GM18519 (cell line): Measurements from ENCODE around the gene FBF1.
A peak's percentile ranks its signal among the peaks of the same experiment; 100 is the strongest.

Experiments used
- ATAC-seq: cut with Tn5 transposase; IDR thresholded peaks from one replicate; pipeline ENCODE4 v1.9.1; 2021; ENCODE audit warnings: mild to moderate bottlenecking, moderate library complexity; ENCODE audit not compliant: unreplicated experiment, low FRiP score

The FBF1 gene

DNA sequence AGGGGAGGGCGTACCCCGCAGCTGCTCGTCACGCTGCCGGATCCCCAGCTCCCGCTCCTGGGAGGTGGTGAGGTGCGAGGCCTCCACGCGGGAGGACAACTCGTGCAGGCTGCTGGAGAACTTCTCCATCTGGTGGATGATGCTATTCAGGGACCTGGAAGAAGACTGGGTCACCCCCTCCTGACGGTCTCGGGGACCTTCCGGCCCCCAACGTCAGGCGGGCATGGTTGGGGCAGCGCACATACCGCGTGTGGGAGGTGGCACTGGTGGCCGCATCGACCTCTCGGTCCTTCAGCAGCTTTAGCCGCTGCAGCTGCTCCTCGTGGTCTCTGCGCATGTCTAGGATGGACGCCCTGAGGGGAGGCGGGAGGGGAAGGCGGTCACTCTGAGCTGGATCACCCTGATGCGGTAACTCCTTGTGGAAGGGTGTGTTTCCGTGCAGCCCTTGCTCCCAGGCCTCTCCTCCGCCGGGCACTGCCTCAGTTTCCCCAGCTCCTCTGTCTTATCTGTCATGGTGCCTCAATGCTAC is 22.9 kb downstream of the FBF1 start:
- no peak for ATAC-seq

DNA sequence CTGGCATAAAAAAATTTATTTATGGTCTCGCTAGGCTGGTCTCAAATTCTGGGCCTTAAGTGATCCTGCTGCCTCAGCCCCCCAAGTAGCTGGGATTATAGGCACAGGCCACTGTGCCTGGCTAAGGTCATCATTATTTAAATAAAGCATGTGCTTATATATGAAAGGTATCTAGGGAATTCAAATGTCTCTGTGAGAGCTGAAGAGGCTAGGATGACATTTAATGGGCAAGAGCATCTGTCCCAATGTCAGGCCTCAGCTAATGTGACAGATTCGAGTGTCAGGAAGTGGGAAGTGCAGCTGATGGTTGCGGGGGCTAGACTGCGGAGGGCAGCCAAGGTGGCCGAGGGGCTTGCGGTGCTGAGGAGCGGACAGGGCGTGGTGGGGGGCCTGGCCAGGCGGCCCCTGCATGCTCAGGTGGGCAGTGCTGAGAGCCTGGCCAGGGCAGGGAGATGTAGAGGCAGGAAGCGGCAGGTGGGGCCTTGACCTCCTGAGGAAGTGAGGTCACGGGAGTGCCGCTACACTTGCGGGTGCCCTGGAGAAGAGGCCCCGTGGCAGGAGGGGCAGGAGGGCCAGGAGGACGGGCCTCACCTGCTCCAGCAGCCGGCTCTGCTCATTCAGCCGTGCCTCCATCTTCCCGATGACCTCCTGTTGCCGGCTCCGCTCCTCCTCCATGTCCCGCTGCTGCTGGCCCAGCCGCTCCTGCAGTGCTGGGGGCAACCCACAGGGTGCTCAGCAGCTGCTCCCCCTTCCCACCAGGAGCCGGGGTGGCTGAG is 23.5 kb downstream of the FBF1 start:
- ATAC-seq: no peak

DNA sequence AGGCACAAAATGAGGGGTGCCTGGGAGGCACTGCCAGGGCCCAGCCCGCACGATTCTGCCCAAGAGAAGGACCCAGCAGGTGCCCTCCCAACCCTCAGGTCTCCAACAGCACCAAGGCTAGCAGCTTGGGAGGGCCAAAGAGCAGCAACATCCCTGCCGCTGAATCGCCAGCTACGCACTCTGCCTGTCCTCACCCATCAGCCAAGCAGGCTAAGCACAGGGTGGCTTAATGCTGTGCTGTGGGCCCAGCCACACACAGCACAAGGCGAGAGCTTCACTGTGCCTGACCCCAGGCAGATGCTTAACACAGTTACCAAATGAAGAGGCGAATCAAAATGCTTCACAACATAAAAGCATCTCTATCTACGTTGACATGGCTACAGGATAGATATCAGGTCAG is 25.6 kb downstream of the FBF1 start:
- ATAC-seq: no peak

DNA sequence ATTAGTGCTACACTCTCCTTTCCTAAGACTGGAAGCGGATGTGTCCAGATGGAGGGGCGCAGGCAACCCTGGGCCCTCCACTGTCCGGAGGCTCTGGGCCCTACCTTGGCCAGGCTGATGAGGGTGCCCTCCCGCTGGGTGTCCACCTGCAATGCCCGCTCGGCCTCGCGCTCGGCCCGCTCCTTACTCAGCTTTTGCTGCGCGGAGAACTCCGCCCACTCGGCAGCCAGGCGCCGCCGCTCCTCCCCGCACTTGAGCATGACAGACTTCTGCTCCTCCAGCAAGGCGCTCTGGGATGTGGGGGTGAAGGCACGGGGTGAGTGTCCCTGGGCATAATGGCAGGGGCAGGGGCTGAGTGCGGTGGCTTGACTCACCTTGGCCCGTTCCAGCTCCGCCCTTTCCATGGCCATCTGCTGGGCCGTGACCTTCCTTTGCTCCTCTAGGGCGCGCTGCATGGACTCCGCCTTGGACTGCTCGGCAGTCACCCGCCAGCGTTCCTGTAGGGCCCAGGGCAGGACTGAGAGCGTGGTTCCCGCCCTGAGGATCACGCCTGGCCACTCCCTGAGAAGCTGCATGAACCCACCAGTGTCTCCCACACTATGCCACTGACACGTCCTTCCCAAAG is 26.1 kb downstream of the FBF1 start:
- no peak for ATAC-seq

DNA sequence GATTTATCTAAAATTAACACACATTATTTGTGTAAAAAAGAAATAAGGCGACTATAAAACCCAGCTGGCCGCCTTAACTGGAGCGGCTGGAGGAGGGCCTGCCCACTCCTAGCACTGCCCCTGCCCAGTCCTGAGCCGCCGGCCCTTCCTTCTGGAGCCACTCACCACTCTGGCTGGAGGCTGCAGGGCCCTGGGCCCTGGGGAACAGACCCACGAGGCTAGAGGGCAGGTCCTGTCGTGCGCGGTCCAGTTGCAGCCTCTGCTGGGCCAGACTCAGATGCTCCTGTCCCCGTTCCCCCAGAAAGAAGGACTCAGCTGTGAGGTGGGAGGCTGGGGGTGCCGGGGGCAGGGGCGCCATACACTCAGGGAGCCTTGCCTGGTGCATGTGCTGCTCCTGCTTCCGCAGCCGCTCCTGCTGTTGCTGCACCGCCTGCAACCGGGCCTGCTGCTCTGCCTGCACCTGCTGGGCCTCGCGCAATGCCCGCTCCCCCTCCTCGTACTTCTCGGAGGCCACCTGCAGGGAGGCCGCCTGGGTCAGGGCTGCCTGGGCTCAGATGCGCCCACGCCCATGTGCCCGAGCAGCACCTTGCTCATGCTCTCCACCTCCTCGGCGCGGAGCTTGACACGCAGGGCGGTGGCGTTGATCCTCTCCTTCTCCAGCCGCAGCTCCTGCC is 27.2 kb downstream of the FBF1 start:
- ATAC-seq: no peak

DNA sequence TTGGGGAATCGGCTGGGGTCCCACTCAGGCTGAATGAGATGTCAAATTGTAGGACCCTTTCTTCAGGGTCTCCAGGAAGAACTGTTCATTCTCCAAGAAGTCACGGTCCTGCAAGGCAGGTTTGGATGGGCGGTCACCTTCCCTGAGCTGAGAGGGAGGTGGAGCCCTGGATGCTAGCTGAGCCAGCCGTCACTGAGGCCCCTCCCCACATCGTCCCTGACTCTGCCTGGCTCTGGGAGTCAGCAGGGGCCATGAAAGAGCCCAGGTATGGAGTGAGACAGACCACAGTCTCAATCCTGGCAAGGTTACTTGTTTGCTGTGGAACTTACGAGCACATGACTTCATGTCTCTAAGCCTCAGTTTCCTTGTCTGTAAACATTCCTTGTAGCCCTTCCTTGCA is 30.1 kb downstream of the FBF1 start:
- no peak for ATAC-seq

DNA sequence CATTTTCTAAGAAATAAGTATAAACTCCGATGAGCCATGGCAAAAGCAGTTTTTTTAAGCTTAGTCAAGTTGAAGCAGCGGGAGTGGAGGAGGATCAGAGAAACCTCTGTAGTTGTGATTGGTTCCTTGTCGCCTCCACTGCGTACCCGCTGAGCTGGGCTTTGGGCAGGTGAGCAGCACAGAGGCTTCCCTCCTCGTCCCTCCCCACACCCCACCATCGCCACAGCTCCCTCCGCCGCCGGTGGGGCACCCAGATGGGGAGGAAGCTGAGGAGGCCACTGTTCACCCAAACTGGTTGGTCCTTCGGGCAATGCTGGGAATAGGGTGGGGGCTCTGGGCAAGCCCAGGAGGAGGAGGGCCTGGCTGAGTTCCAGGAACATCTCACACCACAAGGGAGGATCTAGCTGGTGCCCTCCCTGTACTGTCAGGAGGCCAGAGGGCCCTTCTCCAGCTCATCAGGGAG is 31.0 kb downstream of the FBF1 start:
- ATAC-seq: no peak

DNA sequence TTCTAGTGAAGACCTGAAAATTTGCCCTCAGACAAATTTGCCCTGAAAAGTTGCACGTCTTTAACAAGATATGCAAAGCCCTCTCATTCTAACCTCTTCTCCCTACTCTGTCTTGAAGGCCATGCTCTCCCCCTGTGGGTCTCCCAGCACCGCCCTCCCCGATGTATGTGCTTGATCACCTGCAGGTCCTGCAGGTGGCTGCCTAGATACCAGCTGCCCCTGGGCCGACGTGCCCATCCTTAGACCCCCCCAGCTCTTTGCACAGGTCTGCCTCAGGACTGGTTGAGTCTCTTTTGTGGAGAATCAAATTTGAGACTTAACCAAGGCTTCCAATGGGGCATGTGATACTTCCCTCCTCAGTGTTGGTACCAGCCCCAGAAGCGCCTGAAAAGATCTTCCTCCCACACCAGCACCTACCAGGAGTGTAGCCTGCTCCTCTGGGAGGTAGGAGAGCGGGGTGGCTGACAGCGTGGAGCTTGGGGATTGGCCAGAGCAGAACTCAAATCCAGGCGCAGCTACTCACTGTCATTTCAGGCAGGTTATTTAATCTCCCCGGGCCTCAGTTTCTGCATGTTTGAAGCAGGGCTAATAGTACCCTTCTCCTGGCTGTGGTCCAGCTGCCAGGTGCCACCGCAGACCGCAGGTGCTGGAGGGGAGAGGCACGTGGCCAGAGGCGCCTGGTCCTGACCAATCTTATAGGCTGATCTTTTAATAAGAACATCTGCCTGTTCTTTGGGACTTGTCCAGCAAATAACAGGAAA is 31.6 kb downstream of the FBF1 start:
- ATAC-seq: no peak

DNA sequence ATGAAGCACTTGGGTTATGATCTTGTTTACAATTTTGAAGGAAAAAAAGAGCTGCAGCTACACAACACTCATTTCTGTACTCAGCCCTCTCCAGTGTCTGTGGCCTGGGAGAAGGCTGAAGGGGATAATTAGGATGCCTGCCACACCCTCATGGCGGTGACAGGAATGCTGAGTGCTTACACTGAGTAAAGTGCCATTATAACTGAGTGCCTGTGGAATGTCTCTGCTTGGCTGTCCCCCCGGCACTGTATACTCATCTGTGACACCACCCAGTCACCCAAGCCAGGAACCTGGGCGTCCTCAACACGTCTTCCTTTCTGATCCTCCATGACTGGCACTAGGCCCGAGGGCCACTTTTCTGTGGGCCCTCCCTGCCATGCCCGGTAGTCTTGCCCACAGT is 32.6 kb downstream of the FBF1 start:
- no peak for ATAC-seq

DNA sequence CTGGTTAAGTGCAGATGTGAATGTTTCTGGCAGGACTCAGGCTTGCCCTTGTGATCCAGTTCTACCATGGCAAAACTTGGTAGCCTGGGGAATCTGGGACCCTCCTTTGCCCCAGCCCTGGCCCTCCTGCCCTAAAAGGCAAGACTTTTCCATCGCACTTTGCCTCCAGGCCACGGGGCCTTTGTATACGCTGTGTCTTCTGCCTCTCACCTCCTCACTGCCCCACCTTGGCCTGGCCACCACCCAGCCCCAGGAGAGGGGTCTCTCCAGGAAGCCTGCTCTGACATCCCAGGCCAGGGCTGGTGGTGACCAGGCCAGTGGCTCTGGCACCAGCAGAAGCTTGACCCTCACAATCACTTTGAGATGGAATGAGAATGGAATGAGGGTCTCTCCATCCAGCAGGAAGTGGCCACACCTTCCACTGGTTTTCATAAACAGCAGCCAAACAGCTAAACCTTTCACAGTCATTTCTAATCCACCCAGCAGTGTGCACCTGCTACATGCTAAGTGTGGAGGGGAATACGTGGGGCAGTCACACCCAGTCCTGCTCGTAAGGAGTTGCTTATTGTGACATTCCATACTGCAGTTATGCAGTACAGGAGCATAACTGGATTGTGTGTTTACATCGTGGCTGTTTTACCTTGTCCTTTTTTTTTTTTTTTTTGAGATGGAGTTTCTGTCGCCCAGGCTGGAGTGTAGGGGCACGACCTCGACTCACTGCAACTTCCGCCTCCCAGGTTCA is 34.5 kb downstream of the FBF1 start:
- no peak for ATAC-seq

DNA sequence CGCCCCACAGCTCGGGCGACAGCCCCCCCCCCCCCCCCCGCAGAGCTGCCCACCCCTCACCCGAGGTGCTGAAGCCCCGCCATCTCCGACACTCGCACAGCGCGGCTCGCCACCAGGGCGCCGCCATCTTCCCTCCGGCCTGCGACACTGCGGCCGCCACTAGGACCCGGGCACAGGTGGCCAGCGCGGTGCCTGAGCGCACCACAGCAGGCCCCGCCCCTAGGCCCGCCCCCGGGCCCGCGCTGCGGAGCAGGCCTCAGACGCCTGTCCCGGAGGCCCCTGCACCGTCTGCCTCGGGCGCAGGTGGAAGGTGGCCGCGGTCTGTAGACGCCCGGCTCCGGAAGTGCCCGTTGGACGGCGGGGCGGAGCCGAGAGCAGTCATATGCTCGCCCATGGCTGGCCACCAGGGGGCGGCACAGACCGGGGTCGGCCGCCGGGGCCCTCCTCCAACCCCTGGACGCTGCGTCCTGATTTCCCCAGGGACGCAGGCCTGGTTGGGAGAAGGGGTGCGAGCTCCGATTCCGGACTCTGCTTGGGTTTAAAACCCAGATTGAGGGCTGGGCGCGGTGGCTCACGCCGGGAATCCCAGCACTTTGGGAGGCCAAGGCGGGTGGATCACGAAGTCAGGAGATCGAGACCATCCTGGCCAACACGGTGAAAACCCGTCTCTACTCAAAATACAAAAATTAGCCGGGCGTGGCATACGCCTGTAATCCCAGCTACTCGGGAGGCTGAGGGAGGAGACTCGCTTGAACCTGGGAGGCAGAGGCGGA is 35.9 kb downstream of the FBF1 start, which contains the start of gene MRPL38:
Gene MRPL38, minus strand, starts transcription at position 136 of the 773 bp plus-strand sequence. Its CDS starts 9 bp downstream, at position 127.
- ATAC-seq: peak; percentile 82

DNA sequence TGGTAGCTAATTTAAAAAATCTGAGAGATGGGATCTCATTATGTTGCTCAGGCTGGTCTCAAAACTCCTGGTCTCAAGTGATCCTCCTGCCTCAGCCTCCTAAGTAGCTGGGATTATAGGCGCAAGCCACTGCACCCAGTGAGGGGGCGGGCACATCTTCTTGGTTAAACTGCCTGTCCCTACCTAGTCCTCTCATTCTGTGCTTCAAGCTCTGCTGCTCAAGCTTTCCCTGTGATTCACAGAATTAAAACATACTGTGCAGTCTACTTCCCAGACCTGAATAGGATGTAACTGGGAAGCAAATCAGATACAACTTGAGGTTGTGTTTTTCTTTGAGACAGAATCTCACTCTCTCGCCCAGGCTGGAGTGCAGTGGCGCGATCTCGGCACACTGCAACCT is 38.4 kb downstream of the FBF1 start:
- ATAC-seq: no peak

DNA sequence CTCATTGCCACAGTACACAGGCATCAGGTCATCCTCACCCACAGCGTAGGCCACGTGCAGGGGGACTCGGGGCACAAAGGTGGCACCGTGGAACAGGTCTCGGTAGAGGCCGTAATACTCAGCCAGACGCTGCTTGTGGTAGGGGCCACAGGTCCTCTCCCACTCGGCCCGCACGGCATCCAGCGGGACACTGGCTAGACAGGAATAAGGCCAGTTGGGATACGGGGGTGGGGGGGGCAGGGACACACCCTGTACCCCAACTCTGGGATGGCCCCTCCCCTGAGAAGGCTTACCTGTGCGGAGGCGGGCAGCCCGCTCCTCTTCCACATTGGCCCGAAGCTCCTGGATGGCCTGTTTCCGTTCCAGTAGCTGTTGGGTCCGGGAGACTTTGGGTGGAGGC is 39.1 kb downstream of the FBF1 start:
- ATAC-seq: no peak

DNA sequence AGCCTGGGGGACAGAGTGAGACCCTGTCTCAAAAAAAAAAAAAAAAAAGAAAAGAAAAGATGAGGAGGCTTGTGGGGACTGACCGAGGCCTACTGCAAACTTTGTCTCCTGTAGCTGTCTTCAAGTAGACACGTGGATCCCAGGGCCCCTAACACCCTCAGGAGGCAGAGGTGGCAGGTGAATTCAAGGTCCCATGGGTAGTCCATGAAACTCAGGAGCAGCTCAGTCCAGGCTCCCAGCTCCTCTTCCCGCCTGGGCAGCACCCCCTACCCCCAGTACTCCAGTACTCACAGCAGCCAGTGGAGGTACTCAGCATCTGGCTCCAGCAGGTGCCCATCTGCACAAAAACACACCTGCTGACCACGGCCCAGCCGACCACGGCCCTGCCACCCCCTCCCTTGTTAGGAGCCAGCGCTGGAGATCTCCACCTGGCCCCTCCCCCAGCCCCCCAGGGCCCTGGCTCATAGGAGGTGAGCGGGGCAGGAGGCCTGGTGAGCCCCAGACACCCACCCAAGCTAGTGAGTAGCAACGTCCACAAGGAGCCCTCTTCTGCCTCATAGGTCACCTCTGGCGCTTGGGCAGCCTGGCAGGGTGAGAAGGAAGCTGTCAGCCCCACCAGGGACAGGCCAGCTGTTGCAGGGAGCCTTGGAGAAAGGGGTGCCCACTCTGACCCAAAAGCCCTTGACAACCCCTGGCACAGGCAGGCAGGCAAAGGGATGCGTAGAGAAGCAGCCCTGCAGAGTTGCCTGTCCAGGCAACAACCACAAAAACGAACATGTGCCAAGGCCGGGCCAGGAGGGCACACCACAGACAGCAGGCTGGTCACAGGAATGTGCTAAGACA is 39.9 kb downstream of the FBF1 start:
- no peak for ATAC-seq

DNA sequence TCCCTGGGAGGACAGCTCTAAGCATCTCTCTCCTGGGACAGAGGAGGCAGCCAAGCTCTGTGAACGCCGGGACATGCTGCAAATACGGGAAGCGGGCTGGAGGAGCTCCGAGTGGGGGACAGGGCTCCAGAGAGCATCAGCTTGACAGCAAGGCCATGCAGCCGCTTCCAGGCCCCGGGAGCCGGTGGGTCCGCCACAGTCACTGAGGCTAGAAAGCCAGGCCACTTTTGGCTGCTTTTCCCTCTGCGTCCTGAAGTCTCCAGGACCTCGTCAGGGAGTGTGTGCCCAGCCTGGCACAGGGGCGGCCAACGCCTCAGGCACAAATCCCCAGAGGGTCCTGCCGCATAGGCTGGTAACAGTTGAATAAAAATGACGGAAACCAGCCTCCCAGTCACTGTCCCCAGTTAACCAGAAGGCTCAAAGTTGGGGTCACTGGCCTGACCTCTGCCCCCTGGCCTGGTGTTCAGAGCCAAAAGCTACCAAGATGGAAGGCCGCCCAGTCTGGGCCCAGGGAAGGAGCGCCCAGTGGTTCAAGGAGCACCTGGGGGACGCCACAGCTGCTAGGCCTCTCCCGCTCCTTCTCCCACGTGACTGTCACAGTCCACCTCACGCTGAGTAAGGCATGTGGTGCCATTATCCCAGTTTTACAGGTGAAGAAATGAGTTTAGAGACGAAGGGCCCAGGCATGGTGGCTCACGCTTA is 40.9 kb downstream of the FBF1 start:
- no peak for ATAC-seq

DNA sequence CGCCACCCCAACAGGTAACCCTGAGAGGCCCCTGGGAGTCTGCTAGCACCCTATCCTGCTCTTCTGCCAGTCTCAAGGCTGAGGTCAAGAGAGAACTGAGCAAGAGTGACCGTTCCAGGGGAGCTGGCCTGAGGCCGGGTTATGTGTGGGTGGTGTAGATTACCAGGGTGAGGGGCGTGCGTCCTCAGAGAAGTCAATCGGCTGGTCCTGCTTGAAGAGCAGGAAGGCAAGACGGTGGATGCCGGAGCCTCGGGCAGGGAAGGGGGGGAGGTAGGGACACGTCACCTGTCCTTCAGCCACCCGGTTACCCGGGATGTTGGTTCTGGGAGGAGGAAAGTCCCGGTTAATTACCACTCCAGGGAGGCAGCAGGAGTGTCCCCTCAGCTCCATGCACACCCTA is 41.5 kb downstream of the FBF1 start:
- no peak for ATAC-seq

DNA sequence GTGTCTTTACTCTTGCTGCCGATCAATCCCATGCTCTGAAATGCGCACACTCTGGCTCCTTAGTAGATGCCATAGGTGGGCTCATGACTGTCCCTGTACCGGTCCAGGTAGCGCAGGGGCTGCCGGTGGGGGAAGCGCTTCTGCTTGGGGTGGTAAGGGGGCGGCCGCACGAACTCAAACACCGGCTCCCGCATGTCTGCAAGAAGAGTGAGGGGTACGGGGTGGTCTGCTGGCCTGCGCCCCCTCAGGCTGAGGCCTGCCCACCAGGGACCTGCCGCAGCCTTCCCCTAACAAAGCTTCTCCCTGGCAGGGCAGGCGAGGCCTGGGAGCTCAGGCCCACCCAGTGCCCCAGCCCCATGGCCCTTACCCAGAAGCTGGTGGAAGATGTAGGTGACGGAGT is 42.1 kb downstream of the FBF1 start:
- no peak for ATAC-seq

DNA sequence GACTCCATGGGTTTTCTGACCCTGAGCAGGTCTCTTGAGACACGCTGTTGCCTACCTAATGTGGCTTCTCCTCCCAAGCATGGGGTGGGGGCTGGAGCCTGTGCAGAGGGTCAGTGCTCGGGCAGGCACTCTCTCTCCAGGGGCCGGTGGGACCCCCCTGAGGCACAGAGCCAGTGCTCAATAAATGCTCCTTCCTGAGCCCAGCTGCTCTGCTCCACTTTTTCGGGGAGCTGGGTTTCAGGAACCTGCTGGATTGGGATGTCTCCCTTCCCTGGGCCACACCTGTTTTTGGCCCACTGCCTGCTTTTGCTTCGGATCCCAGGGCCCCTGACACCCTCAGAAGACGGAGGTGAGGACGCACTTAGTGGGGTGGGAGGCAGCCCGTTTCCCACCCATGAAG is 42.8 kb downstream of the FBF1 start:
- no peak for ATAC-seq
